ENCODE data around the gene CCDC51.
"Not testable (repeated sequence)": the region's sequence is repeated elsewhere in the genome, so short reads cannot be mapped to it uniquely, and the experiment has no call there.

Gene CCDC51

DNA sequence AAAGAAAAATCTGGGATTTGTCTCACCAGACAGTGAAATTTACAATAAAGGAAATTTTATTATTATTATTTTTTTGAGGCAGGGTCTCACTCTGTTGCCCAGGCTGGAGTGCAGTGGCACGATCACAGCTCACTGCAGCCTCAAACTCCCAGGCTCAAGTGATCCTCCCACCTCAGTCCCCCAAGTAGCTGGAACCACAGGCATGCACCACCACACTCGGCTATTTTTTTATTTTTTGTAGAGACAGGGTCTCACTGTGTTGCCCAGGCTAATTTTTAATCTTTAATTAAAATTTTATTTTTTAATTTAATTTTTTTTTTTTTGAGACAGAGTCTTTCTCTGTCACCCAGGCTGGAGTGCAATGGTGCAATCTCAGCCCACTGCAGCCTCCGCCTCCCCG lies 34.1 kb upstream of the CCDC51 start:
- not testable (repeated sequence) for H3K27ac ChIP-seq (ENCODE audit: low read depth, low read length); H3K27me3 ChIP-seq (ENCODE audit: control insufficient read depth in 5 of 5, insufficient read depth in 4 of 5, low read length in 5 of 5); H3K9ac ChIP-seq (ENCODE audit: low read length in 5 of 5); H3K9me3 ChIP-seq (ENCODE audit: control insufficient read depth in 5 of 5, low read length in 5 of 5); H3K4me3 ChIP-seq (ENCODE audit: low read depth in 1 of 5, low read length in 5 of 5)
- peaks cover 0 to 33% (median 19%) of the 10 kb centered on the region in 5 donors for H3K36me3 ChIP-seq (ENCODE audit: control insufficient read depth in 5 of 5, insufficient read depth in 5 of 5, low read length in 5 of 5)
- peaks cover 5 to 44% (median 37%) of the 10 kb centered on the region in 5 donors for H3K4me1 ChIP-seq (ENCODE audit: control insufficient read depth in 5 of 5, insufficient read depth in 5 of 5, low read length in 5 of 5)

DNA sequence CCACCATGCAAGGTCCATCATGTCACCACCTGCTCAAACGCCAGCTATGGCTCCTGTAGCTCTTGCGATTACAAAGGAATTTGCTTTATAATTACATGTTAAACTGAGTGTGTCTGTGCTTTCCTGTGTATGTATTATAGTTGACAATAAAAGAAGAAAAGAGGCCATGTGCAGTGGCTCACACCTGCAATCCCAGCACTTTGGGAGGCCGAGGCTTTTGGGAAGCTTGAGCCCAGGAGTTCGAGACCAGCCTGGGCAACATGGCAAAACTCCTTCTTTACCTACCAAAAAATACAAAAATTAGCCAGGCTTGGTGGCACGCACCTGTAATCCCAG lies 33.7 kb upstream of the CCDC51 start:
- Histone ChIP-seq H3K9me3 (ENCODE audit: control insufficient read depth in 5 of 5, low read length in 5 of 5) (no peaks in the 10 kb centered on the region), H3K27me3 (ENCODE audit: control insufficient read depth in 5 of 5, insufficient read depth in 4 of 5, low read length in 5 of 5) (no peaks in the 10 kb centered on the region), H3K27ac (ENCODE audit: low read depth, low read length) (peak overlapping the region; percentile 97), H3K4me1 (ENCODE audit: control insufficient read depth in 5 of 5, insufficient read depth in 5 of 5, low read length in 5 of 5) (peaks cover 5 to 49% (median 42%) of the 10 kb centered on the region in 5 donors), H3K9ac (ENCODE audit: low read length in 5 of 5) (peak overlapping the region in 2 of 5 donors; percentile 87 to 88), H3K4me3 (ENCODE audit: low read depth in 1 of 5, low read length in 5 of 5) (peak overlapping the region in 4 of 5 donors; percentile 50 to 99 (median 90)), H3K36me3 (ENCODE audit: control insufficient read depth in 5 of 5, insufficient read depth in 5 of 5, low read length in 5 of 5) (peaks cover 0 to 33% (median 20%) of the 10 kb centered on the region in 5 donors)

DNA sequence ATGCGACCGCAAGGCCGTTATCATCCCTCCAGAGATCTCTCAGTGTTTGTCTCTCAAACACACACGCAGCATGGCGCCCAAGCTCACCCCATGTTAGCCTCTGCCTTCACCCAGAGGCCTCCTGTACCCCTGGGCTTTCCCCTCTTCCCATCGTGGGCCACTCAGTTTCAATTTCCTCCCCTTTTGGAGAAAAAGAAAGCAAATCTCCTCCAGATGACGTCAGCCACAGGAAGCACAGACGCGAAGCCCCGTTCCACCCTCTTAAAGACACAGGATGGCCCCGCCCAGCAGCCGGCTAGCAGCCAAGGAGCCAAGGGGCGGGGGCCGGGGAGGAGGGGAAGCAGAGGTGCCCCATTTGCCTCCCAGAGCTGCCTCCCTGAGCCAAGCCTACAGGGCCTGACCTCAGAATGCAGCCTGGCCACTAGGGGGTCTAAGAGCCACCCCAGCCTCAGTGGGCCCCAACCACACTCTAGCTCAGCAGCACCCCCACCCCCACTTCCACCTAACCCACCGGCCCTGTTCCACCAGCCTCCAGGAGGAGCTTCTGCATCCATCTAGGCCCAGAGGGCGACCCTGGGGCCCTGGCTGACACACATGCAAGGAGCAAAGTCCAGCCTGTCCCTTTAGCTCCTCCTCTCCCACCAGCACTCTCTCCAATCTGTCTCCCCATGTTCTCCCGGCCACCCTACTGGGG lies 33.2 kb upstream of the CCDC51 start:
- H3K36me3 ChIP-seq (ENCODE audit: control insufficient read depth in 5 of 5, insufficient read depth in 5 of 5, low read length in 5 of 5) = peaks cover 0 to 37% (median 25%) of the 10 kb centered on the region in 5 donors
- H3K4me3 ChIP-seq (ENCODE audit: low read depth in 1 of 5, low read length in 5 of 5) = peak overlapping the region; percentile 83 to 99 (median 97)
- H3K27ac ChIP-seq (ENCODE audit: low read depth, low read length) = peak overlapping the region; percentile 97
- H3K27me3 ChIP-seq (ENCODE audit: control insufficient read depth in 5 of 5, insufficient read depth in 4 of 5, low read length in 5 of 5) = no peaks in the 10 kb centered on the region
- H3K4me1 ChIP-seq (ENCODE audit: control insufficient read depth in 5 of 5, insufficient read depth in 5 of 5, low read length in 5 of 5) = peaks cover 8 to 54% (median 47%) of the 10 kb centered on the region in 5 donors
- peak overlapping the region; percentile 87 to 99 (median 94) for H3K9ac ChIP-seq (ENCODE audit: low read length in 5 of 5)
- H3K9me3 ChIP-seq (ENCODE audit: control insufficient read depth in 5 of 5, low read length in 5 of 5) = no peaks in the 10 kb centered on the region

DNA sequence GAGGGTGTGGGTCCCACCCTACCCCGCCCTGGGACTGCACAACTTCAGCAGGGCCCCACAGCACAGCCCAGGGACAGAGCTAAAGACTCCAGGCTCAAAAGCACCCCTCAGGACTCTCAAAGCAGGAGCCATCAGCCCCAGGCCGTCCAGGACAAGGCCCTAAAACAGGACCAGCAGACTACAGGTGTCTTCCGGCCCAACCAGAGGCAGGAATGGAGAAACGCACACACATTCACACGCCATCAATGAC lies 32.7 kb upstream of the CCDC51 start:
- Histone ChIP-seq H3K4me1 (ENCODE audit: control insufficient read depth in 5 of 5, insufficient read depth in 5 of 5, low read length in 5 of 5) (peaks cover 12 to 59% (median 52%) of the 10 kb centered on the region in 5 donors), H3K9ac (ENCODE audit: low read length in 5 of 5) (peak overlapping the region; percentile 87 to 99 (median 94)), H3K36me3 (ENCODE audit: control insufficient read depth in 5 of 5, insufficient read depth in 5 of 5, low read length in 5 of 5) (peaks cover 0 to 42% (median 29%) of the 10 kb centered on the region in 5 donors), H3K4me3 (ENCODE audit: low read depth in 1 of 5, low read length in 5 of 5) (peak overlapping the region; percentile 83 to 99 (median 97)), H3K27ac (ENCODE audit: low read depth, low read length) (peak overlapping the region; percentile 97), H3K9me3 (ENCODE audit: control insufficient read depth in 5 of 5, low read length in 5 of 5) (no peaks in the 10 kb centered on the region), H3K27me3 (ENCODE audit: control insufficient read depth in 5 of 5, insufficient read depth in 4 of 5, low read length in 5 of 5) (no peaks in the 10 kb centered on the region)

DNA sequence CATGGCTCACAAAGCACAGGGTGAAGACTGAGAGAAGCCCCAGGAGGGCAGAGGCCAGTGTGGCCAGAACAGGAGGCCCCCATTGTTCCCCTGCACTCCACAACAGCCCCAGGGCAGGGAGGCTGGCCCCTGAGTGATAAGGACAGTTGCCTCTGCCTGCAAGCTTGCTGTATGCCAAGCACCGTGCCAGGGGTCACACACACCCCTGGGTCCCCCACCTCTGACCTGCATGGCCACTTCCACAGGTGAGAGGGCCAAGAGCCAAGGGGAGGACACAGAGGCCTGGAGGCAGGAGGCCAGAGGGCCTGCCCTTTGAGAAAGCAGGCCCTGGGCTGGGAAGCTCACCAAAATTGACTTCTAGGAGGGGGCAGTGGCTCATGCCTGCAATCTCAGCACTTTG lies 30.4 kb upstream of the CCDC51 start:
- peaks cover 0 to 5% (median 0%) of the 10 kb centered on the region in 5 donors for H3K27me3 ChIP-seq (ENCODE audit: control insufficient read depth in 5 of 5, insufficient read depth in 4 of 5, low read length in 5 of 5)
- H3K27ac ChIP-seq (ENCODE audit: low read depth, low read length) = peak overlapping the region; percentile 41
- H3K4me3 ChIP-seq (ENCODE audit: low read depth in 1 of 5, low read length in 5 of 5) = no peak overlapping the region
- H3K4me1 ChIP-seq (ENCODE audit: control insufficient read depth in 5 of 5, insufficient read depth in 5 of 5, low read length in 5 of 5) = peaks cover 27 to 80% (median 74%) of the 10 kb centered on the region in 5 donors
- peak overlapping the region in 1 of 5 donors; percentile 0 for H3K9ac ChIP-seq (ENCODE audit: low read length in 5 of 5)
- peaks cover 0 to 39% (median 29%) of the 10 kb centered on the region in 5 donors for H3K36me3 ChIP-seq (ENCODE audit: control insufficient read depth in 5 of 5, insufficient read depth in 5 of 5, low read length in 5 of 5)
- no peaks in the 10 kb centered on the region for H3K9me3 ChIP-seq (ENCODE audit: control insufficient read depth in 5 of 5, low read length in 5 of 5)

DNA sequence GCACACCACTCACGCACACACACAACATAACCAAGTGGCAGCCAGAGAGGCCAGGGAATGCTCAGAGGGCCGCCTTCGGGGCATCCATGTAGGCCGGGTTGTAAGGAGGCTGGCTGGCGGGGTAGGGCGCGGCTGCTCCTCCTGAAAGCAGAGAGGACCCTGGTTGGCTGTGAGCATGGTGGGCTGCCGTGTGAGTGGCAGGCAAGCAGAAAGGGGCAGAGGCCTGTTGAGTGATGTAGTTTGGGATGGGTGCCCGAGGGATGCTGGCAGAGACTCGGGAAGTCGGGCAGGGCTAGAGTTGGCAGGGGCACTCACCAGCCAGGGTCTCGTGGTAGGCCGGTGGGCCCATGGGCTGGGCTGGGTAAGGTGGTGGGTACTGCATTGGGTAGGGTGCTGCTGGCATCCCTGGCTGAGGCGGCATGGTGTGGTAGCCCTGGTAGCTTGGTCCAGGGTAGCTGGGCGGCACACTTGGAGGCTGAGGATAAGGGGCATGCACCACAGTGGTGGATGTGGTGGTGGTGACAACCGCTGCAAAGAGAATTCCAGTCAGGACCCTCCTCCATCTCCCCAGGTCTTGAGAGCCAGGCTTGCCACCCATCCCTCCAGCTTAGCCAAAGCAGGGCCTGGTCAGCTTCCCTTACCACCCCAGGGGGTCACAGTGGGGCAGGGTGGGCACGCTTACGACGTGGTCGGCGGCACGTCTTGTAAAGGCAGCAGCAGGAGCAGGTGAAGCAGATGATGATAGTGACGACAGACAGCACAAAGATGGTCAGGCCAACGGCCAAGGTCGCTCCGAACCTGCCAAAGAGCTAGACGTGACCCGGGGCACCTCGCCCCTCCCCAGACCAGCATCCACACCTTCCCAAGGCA lies 29.4 kb upstream of the CCDC51 start:
- Histone ChIP-seq H3K27ac (ENCODE audit: low read depth, low read length) (peak overlapping the region; percentile 41), H3K27me3 (ENCODE audit: control insufficient read depth in 5 of 5, insufficient read depth in 4 of 5, low read length in 5 of 5) (peaks cover 0 to 5% (median 0%) of the 10 kb centered on the region in 5 donors), H3K4me3 (ENCODE audit: low read depth in 1 of 5, low read length in 5 of 5) (peak overlapping the region in 1 of 5 donors; percentile 5), H3K9me3 (ENCODE audit: control insufficient read depth in 5 of 5, low read length in 5 of 5) (no peaks in the 10 kb centered on the region), H3K4me1 (ENCODE audit: control insufficient read depth in 5 of 5, insufficient read depth in 5 of 5, low read length in 5 of 5) (peaks cover 29 to 86% (median 80%) of the 10 kb centered on the region in 5 donors), H3K36me3 (ENCODE audit: control insufficient read depth in 5 of 5, insufficient read depth in 5 of 5, low read length in 5 of 5) (peaks cover 0 to 45% (median 32%) of the 10 kb centered on the region in 5 donors), H3K9ac (ENCODE audit: low read length in 5 of 5) (peak overlapping the region in 2 of 5 donors; percentile 0 to 90)

DNA sequence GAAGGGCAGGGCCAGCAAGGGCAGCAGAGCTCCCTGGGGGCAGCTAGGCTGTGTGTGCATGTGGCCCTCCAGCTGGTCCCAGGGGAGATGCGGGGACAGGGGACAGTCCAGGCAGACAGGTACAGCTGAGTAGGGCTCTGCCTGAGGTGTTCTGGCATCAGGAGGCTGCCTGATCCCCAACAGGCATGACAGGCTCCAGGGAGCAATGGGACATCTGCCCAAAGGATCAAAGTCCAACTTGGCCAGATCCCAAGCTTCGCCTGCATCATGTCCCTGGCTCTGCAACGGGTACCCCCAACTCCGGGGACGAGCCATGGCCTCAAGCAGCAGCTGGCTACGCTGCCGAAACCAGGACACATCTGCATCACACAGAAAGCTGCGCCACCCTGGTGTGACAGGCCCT lies 28.4 kb upstream of the CCDC51 start:
- peak overlapping the region; percentile 99 for H3K27ac ChIP-seq (ENCODE audit: low read depth, low read length)
- peak overlapping the region in 1 of 5 donors; percentile 90 for H3K9ac ChIP-seq (ENCODE audit: low read length in 5 of 5)
- no peaks in the 10 kb centered on the region for H3K9me3 ChIP-seq (ENCODE audit: control insufficient read depth in 5 of 5, low read length in 5 of 5)
- peaks cover 0 to 5% (median 0%) of the 10 kb centered on the region in 5 donors for H3K27me3 ChIP-seq (ENCODE audit: control insufficient read depth in 5 of 5, insufficient read depth in 4 of 5, low read length in 5 of 5)
- peaks cover 28 to 82% (median 77%) of the 10 kb centered on the region in 5 donors for H3K4me1 ChIP-seq (ENCODE audit: control insufficient read depth in 5 of 5, insufficient read depth in 5 of 5, low read length in 5 of 5)
- peaks cover 0 to 53% (median 33%) of the 10 kb centered on the region in 5 donors for H3K36me3 ChIP-seq (ENCODE audit: control insufficient read depth in 5 of 5, insufficient read depth in 5 of 5, low read length in 5 of 5)
- H3K4me3 ChIP-seq (ENCODE audit: low read depth in 1 of 5, low read length in 5 of 5) = no peak overlapping the region

DNA sequence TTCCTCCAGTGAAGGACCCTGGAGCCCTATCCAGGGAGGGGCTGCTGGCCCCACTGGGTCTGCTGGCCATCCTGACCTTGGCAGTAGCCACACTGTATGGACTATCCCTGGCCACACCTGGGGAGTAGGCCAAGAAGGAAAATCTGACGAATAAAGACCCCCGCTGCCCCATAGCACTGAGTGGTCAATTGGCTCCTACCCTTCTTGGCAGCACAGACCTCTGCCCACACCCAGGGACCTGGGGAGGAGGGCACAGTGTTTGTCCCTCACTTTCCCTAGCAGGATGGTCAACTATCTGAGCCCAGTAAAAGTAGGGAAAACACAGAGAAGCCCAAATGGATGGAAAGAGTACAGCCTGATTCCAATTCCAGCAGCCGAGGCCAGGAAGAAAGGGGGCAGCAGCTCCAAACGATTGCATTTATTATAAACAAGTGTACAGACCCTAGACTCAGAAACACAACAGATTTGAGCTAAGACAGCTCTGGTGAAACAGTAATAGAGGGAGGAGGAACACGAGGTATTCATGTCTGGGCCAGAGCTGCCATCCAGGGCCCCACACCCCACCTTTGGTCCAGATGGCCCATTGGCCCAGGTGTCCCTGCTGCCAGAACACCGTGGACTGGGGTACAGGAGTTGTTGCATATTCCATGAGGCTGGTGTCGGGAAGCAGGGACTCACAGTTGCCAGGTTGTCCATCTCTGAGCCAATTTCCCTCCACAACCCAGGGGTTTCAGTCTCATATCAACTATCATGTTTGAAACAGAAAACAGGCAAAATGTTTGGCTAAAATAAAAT lies 27.8 kb upstream of the CCDC51 start:
- H3K4me1 ChIP-seq (ENCODE audit: control insufficient read depth in 5 of 5, insufficient read depth in 5 of 5, low read length in 5 of 5) = peaks cover 26 to 76% (median 71%) of the 10 kb centered on the region in 5 donors

DNA sequence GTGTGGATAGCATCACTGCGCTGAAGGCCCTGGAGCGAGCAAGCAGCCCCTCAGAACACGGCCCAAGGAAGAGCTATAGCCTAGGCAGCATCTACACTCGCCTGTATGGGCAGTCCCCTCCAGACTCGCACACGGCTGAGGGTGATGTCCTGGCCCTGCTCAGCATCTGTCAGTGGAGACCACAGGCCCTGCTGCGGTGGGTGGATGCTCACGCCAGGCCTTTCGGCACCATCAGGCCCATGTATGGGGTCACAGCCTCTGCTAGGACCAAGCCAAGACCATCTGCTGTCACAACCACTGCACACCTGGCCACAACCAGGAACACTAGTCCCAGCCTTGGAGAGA lies 27.2 kb upstream of the CCDC51 start:
- Histone ChIP-seq H3K4me1 (ENCODE audit: control insufficient read depth in 5 of 5, insufficient read depth in 5 of 5, low read length in 5 of 5) (peaks cover 26 to 71% (median 65%) of the 10 kb centered on the region in 5 donors), H3K9ac (ENCODE audit: low read length in 5 of 5) (peak overlapping the region in 4 of 5 donors; percentile 84 to 90 (median 86)), H3K27me3 (ENCODE audit: control insufficient read depth in 5 of 5, insufficient read depth in 4 of 5, low read length in 5 of 5) (peaks cover 0 to 5% (median 0%) of the 10 kb centered on the region in 5 donors), H3K27ac (ENCODE audit: low read depth, low read length) (peak overlapping the region; percentile 99), H3K4me3 (ENCODE audit: low read depth in 1 of 5, low read length in 5 of 5) (peak overlapping the region; percentile 58 to 86 (median 78)), H3K9me3 (ENCODE audit: control insufficient read depth in 5 of 5, low read length in 5 of 5) (no peaks in the 10 kb centered on the region), H3K36me3 (ENCODE audit: control insufficient read depth in 5 of 5, insufficient read depth in 5 of 5, low read length in 5 of 5) (peaks cover 0 to 58% (median 34%) of the 10 kb centered on the region in 5 donors)

More for the DNA sequence above, 27.8 kb upstream of the CCDC51 start:
- Histone ChIP-seq H3K27ac (ENCODE audit: low read depth, low read length) (peak overlapping the region; percentile 99), H3K4me3 (ENCODE audit: low read depth in 1 of 5, low read length in 5 of 5) (peak overlapping the region; percentile 58 to 86 (median 78)), H3K27me3 (ENCODE audit: control insufficient read depth in 5 of 5, insufficient read depth in 4 of 5, low read length in 5 of 5) (peaks cover 0 to 5% (median 0%) of the 10 kb centered on the region in 5 donors), H3K9ac (ENCODE audit: low read length in 5 of 5) (peak overlapping the region in 4 of 5 donors; percentile 84 to 90 (median 86)), H3K36me3 (ENCODE audit: control insufficient read depth in 5 of 5, insufficient read depth in 5 of 5, low read length in 5 of 5) (peaks cover 0 to 58% (median 34%) of the 10 kb centered on the region in 5 donors), H3K9me3 (ENCODE audit: control insufficient read depth in 5 of 5, low read length in 5 of 5) (no peaks in the 10 kb centered on the region)
